Panc1 (cell line): ENCODE results near the gene PDLIM4. TPM values are rescaled to one million over a fixed set of nuclear protein-coding genes. Genes with fewer than 3 reads are reported as not detected.

Experiments
- ATAC-seq: fragments of 200-7000 bp; cut with Tn5 transposase; 2 replicates; pipeline ENCODE4 v1.9.1; 2020; ENCODE audit warnings: mild to moderate bottlenecking, moderate library complexity
- BruUV-seq: library from RNA; stranded (reverse); fragments of 400-500 nt; replicated peaks from 2 replicates; lab custom pipeline; 2021; lab: Mats Ljungman, UMichigan
- CTCF ChIA-PET: fragments of 300-600 bp; sonication (Branson Sonifier 250); formaldehyde crosslinking; loops from one replicate; lab custom pipeline; 2022; ENCODE audit warnings: antibody characterized with exemption; lab: Charles Lee
- POLR2A ChIA-PET: fragments of 300-600 bp; sonication (Branson Sonifier 250); formaldehyde crosslinking; loops from one replicate; lab custom pipeline; 2022; ENCODE audit warnings: antibody characterized with exemption; lab: Charles Lee
- DNase-seq: peaks from one replicate; pipeline ENCODE4 v3.0.0-alpha.2; 2010; ENCODE audit warnings: low read depth, low spot score
- H3K27ac ChIP-seq: 2 replicates; pipeline ENCODE4 v1.5.1; 2011; ENCODE audit warnings: mild to moderate bottlenecking, low read length, inconsistent platforms
- H3K27me3 ChIP-seq: fragments of 200-500 bp; sonication (Bioruptor generic); 2 replicates; pipeline ENCODE4 v1.6.0; 2014; ENCODE audit warnings: low read length, inconsistent platforms; ENCODE audit not compliant: control insufficient read depth, insufficient read depth
- H3K36me3 ChIP-seq: fragments of 200-500 bp; sonication (Bioruptor generic); 2 replicates; pipeline ENCODE4 v1.5.1; 2014; ENCODE audit warnings: inconsistent platforms, mild to moderate bottlenecking, low read length, moderate library complexity; ENCODE audit not compliant: control insufficient read depth, insufficient read depth
- H3K4me1 ChIP-seq: 2 replicates; pipeline ENCODE4 v1.5.1; 2011; ENCODE audit warnings: inconsistent platforms, mild to moderate bottlenecking, low read length, moderate library complexity; ENCODE audit not compliant: control insufficient read depth, insufficient read depth
- H3K4me3 ChIP-seq, 2 experiments: 2 replicates each; pipeline ENCODE4 v1.5.1; 2011 to 2012; ENCODE audit warnings: low read depth in 2 of 2, low read length in 2 of 2, mild to moderate bottlenecking in 2 of 2, inconsistent platforms in 1 of 2, moderate library complexity in 1 of 2
- H3K9me3 ChIP-seq: fragments of 200-500 bp; sonication (Bioruptor generic); 2 replicates; pipeline ENCODE4 v1.5.1; 2014; ENCODE audit warnings: low read depth, mild to moderate bottlenecking, inconsistent platforms, low read length, moderate library complexity; ENCODE audit not compliant: control insufficient read depth, insufficient read depth
- POLR2AphosphoS5 ChIP-seq: IDR thresholded peaks from 2 replicates; pipeline ENCODE4 v1.6.1; 2012; ENCODE audit warnings: mild to moderate bottlenecking, low read depth, low read length, moderate library complexity
- SIN3A ChIP-seq: IDR thresholded peaks from 2 replicates; pipeline ENCODE4 v1.6.1; 2012; ENCODE audit warnings: low read depth, mild to moderate bottlenecking, low read length, moderate library complexity, borderline replicate concordance; ENCODE audit not compliant: insufficient read depth
- TCF7L2 ChIP-seq: IDR thresholded peaks from 2 replicates; pipeline ENCODE4 v1.6.1; 2011; ENCODE audit warnings: mild to moderate bottlenecking, low read depth, low read length, inconsistent platforms
- in situ Hi-C: cut with HindIII; loops from 2 replicates; pipeline ENCODE4 v1.10.0; 2016; ENCODE audit warnings: low sequenced_read_pairs, low pct_unique_long_range_greater_than_20kb
- intact Hi-C: fragments of 100-400 bp; cut with micrococcal nuclease; formaldehyde crosslinking; loops from one replicate; pipeline ENCODE4 v1.10.0; 2022; ENCODE audit not compliant: unreplicated experiment
- total RNA-seq: library from RNA; stranded (reverse); gene quantifications from one replicate; pipeline ENCODE4 v1.2.1, GENCODE V29; 2021; ENCODE audit not compliant: unreplicated experiment
- TF ChIP-seq, protein P1 (sequence below), 2 experiments: IDR thresholded peaks; 2 replicates each; pipeline ENCODE4 v1.6.1; 2011 to 2012; ENCODE audit warnings: low read depth in 2 of 2, control low read depth in 1 of 2, low read length in 1 of 2, mild to moderate bottlenecking in 1 of 2, moderate library complexity in 1 of 2; ENCODE audit not compliant: insufficient read depth in 1 of 2
- TF ChIP-seq, protein P2 (sequence below): fragments of 450-650 bp; IDR thresholded peaks from 2 replicates; pipeline ENCODE4 v1.5.1; 2017; ENCODE audit warnings: mild to moderate bottlenecking

The PDLIM4 gene
- total RNA-seq, 1 experiment from 2014 or later: 9.9 TPM

DNA sequence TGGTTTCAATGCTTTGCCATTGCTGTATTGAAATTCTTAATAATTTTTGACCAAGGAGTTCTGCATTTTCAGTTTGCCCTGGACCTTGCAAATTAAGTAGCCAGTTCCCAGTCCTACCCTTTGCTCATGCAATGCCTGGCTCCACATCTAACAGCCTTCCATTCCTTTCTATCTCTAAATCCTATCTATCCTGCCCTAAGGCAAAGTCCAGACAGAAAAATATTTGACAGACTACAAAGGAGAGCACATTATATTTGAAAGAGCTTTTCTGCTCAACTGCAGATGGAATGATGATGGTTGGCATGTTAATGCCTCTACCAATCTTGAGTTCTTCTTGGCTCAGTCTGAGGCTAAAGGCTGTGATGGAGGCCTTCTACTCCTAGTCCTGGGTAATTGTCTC is 52.2 kb downstream of the PDLIM4 start:
- Histone ChIP-seq H3K4me3 (no peak overlapping the region), H3K36me3 (no peaks in the 10 kb centered on the region), H3K27ac (no peak overlapping the region), H3K4me1 (peaks cover 2% of the 10 kb centered on the region; the same call in 1 of the 2 replicates), H3K9me3 (no peaks in the 10 kb centered on the region; the same call in 1 of the 2 replicates), H3K27me3 (no peaks in the 10 kb centered on the region)
- ATAC-seq (no peak), DNase-seq (no peak)
- intact Hi-C loops (no loop called here), in situ Hi-C loops (no loop called here)
- POLR2A ChIA-PET: no interaction called here
- CTCF ChIA-PET: no interaction called here
- TF ChIP-seq SIN3A: no peak
- TF ChIP-seq POLR2AphosphoS5: no peak
- no peak for TF ChIP-seq TCF7L2
- TF ChIP-seq, protein P1, sequence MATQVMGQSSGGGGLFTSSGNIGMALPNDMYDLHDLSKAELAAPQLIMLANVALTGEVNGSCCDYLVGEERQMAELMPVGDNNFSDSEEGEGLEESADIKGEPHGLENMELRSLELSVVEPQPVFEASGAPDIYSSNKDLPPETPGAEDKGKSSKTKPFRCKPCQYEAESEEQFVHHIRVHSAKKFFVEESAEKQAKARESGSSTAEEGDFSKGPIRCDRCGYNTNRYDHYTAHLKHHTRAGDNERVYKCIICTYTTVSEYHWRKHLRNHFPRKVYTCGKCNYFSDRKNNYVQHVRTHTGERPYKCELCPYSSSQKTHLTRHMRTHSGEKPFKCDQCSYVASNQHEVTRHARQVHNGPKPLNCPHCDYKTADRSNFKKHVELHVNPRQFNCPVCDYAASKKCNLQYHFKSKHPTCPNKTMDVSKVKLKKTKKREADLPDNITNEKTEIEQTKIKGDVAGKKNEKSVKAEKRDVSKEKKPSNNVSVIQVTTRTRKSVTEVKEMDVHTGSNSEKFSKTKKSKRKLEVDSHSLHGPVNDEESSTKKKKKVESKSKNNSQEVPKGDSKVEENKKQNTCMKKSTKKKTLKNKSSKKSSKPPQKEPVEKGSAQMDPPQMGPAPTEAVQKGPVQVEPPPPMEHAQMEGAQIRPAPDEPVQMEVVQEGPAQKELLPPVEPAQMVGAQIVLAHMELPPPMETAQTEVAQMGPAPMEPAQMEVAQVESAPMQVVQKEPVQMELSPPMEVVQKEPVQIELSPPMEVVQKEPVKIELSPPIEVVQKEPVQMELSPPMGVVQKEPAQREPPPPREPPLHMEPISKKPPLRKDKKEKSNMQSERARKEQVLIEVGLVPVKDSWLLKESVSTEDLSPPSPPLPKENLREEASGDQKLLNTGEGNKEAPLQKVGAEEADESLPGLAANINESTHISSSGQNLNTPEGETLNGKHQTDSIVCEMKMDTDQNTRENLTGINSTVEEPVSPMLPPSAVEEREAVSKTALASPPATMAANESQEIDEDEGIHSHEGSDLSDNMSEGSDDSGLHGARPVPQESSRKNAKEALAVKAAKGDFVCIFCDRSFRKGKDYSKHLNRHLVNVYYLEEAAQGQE (IDR thresholded peaks at IDR 0.05; ENCODE audit: insufficient read depth in 1 of 2, low read depth in 2 of 2, low read length in 1 of 2): no peak
- TF ChIP-seq, protein P2, sequence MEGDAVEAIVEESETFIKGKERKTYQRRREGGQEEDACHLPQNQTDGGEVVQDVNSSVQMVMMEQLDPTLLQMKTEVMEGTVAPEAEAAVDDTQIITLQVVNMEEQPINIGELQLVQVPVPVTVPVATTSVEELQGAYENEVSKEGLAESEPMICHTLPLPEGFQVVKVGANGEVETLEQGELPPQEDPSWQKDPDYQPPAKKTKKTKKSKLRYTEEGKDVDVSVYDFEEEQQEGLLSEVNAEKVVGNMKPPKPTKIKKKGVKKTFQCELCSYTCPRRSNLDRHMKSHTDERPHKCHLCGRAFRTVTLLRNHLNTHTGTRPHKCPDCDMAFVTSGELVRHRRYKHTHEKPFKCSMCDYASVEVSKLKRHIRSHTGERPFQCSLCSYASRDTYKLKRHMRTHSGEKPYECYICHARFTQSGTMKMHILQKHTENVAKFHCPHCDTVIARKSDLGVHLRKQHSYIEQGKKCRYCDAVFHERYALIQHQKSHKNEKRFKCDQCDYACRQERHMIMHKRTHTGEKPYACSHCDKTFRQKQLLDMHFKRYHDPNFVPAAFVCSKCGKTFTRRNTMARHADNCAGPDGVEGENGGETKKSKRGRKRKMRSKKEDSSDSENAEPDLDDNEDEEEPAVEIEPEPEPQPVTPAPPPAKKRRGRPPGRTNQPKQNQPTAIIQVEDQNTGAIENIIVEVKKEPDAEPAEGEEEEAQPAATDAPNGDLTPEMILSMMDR: no peak
- no TSS peak for BruUV-seq

DNA sequence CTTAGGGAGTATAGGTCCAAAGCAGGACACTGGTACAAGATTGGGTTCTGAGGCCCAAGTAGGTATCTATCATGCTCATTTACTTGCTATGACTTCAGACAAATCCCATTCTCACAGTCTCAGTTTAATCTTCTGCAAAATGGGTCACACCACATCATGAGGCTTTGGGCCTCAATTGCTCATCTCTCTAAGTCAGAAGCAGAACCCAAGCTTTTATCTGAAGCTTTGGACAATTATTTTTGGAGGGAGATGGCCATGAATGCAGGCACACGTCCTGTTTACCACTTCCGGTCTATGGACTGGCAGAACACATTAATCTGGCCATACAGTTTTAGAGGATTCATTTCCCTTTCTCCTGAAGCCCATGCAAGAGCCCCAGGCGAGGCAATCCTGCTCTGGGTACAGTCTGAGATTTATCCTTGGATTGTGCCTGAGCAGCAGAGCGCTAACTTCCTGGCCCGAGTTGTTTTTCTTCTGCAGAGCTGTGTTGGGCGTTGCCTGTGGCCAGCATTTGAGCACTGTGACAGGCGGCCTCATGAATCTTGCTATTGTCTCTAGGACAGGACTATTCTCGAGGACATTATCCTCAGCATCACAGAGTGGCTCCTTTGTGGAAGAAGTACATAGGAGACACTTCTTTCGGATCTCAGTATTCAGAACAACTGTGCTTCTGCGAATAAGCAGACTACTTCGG is 52.8 kb downstream of the PDLIM4 start:
- Histone ChIP-seq H3K4me1 (peaks cover 2% of the 10 kb centered on the region; the same call in 1 of the 2 replicates), H3K9me3 (no peaks in the 10 kb centered on the region; the same call in 1 of the 2 replicates), H3K27me3 (no peaks in the 10 kb centered on the region), H3K4me3 (no peak overlapping the region), H3K27ac (no peak overlapping the region), H3K36me3 (no peaks in the 10 kb centered on the region)
- TF ChIP-seq SIN3A: no peak
- no peak for TF ChIP-seq POLR2AphosphoS5
- TF ChIP-seq, protein P1 (IDR thresholded peaks at IDR 0.05; ENCODE audit: insufficient read depth in 1 of 2, low read depth in 2 of 2, low read length in 1 of 2): no peak
- DNase-seq: no peak
- ATAC-seq: no peak
- in situ Hi-C loops: no loop called here
- BruUV-seq: no TSS peak
- POLR2A ChIA-PET: interaction anchor here (0.6 kb wide), 1 partner anchor 17 kb away, joined by 4 read pairs; no protein-coding TSS in a partner anchor
- intact Hi-C loops: no loop called here
- CTCF ChIA-PET: no interaction called here
